RCC 7860 (cell line): ENCODE measurements around the gene SLC6A18.

Source experiments
- DNase-seq: peaks from one replicate; pipeline ENCODE4 v3.0.0-alpha.2; 2015; ENCODE audit warnings: low spot score
- FAIRE-seq: peaks from 2 replicates; lab custom pipeline; 2012; peaks lifted over from hg19 to GRCh38; lab: Jason Lieb, UNC

SLC6A18 gene

DNA sequence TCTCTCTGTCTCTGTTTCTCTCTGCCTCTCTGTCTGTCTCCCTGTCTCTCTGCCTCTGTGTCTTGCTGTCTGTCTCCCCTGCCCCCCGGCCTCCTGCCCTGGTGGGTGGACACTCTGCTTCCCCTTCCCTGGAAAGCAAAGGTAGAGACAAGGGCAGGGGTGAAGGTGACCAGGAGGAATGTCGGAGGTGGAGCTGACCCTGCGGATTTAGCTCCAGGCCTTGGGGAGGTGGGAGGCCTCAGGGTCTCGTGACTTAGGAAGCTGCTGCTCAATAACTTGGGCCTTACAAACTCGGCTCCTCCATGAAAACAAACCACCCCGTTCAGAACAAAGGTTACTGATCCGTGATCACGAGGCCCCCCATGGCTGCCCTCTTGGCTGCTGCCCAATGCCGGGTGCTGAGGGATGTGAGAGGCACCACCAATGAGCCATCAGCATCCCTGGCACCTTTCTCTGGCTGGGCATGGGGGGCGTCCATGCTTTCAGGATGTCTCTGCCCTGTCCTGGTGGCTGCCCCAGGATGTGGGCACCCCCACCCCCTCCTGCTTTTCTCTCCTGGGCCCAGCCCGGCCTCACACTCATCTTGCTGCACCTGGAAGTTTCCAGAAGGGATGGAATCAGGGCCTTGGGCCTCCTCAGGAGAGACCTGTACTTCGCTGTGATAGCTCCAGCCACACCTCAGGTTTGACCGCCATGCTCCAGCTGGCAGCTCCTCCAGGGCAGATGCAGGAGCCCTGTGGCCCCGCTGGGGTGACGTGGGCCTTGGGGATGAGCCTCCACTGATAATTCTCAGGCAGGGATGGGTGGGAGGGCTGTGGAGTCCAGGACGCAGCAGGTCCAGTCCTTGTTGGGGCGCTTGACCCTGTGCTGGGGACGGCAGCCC is 38.6 kb upstream of the SLC6A18 start:
- DNase-seq, result no peak
- no peak for FAIRE-seq

DNA sequence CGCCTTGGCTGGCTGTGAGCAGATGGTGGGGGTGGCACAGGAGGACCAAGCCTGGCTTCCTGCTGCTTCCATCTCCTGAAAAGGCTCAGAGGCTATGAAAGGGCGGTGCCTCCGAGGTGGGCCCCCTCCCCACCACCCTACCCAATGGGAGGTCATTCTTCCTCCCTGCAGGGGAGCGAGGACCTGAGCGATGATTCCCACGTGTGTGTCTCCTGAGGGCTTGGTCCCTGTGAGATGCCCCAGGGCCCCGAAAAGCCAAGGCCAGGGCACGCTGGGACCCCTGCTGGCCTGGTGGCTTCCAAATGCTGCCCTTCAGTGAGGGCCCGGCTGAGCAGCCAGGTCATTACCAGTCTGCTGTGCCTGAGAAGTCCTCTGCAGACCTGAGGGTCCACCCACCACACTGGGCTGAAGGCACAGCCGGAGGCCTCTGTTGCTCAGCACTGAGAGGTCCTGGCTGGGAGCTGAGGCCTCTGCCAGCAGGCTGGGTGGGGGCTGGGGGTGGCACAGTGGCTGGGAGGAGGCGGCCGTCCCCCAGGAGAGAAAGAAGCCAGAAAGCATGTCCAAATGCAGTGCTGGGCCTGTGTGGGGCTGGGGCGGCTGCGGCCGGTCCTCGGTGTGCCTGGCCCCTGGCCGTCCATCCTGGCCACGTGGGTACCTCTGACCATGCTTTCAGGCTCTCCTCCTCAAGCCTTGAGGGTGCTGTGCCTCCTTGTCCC is 37.8 kb upstream of the SLC6A18 start:
- DNase-seq, result no peak
- no peak for FAIRE-seq

DNA sequence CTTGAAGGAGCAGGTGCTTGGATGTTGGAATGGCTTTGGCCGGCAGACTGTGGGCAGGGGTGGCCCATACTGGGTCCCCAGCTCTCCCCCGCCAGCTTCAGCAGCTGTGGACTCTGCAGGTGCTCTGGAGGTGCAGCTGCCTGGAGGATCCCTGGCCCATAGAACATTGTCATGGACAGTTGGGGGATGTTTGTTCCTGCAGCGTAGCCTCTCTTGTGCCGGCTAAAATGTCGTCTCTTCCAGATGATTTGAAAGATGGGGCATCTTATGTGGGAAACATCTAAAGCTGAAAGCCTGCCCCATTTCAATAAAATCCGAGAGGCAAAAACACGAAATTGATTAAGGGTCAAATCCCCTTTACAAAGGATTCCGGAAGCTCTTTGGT is 37.2 kb upstream of the SLC6A18 start:
- FAIRE-seq (no peak), DNase-seq (no peak)

DNA sequence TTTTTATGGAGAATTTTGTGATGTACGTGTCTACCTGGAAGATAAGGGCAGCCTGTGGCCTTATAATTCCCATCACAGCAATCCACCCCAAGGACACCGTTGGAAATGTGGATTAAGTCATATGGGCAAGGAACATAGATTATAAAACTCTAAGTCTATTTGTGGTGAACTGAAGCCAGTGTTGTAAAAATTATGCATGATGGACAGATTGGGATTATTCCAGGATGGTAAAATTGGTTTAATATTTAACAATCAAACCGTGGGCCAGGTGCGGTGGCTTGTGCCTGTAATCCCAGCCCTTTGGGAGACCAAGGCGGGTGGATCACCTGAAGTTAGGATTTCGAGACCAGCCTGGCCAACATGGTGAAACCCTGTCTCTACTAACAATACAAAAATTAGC is 36.7 kb upstream of the SLC6A18 start:
- no peak for DNase-seq
- FAIRE-seq, result no peak

DNA sequence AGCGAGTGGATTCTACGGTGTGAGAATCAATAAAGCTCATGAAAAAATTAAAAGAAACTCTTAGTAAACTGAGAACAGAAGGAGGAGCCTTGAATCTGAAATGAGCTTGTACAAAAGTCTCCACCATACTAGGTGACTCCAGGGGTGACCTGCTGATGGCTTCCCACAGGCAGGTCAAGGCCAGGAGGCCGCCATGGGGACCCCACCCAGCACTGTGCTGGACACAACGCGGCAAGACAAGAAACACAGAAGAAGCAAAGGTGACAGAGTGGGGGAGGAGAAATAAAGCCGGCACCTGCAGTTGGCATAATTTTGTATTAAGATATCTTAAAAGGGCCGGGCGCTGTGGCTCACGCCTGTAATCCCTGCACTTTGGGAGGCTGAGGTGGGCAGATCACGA is 35.9 kb upstream of the SLC6A18 start:
- FAIRE-seq (no peak), DNase-seq (no peak)

DNA sequence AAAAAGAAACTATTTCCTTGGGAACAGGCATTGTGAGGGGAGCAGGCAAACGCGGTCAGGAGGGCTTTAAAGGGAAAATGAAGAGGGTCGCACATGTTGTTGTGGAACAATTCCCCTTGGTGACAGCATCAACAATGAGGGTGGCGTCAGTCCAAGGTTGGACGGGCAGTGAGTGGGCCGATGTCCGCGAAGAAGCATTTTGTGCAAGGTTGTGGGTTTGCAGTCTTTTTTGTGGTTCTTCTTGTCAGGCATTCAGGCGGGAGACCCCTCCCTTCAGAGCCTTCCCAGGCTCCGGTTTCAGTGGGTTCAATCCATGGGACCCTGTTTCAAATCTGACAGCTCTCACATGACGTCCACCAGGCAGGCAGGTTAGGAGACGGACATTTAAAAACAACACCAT is 34.9 kb upstream of the SLC6A18 start:
- no peak for DNase-seq

DNA sequence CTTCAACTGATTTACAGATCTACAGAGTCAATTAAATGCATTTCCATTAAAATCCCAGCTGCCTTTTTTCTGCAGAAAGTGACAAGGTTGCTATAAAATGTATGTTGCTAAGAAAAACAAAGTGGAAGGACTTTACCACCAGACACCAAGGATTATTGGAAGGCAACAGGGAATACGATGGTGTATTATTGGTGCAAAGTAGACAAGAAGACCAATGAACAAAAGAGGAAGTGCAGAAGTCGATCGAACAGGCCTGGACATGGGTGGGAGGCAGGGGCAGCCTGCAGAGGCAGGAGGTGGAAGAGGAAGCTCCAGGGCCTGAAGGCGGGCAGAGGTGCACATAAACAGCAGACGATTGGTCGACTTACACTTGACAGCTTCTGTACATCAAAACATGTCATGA is 34.3 kb upstream of the SLC6A18 start:
- DNase-seq (no peak), FAIRE-seq (no peak)

More for the DNA sequence above, 34.9 kb upstream of the SLC6A18 start:
- no peak for FAIRE-seq

DNA sequence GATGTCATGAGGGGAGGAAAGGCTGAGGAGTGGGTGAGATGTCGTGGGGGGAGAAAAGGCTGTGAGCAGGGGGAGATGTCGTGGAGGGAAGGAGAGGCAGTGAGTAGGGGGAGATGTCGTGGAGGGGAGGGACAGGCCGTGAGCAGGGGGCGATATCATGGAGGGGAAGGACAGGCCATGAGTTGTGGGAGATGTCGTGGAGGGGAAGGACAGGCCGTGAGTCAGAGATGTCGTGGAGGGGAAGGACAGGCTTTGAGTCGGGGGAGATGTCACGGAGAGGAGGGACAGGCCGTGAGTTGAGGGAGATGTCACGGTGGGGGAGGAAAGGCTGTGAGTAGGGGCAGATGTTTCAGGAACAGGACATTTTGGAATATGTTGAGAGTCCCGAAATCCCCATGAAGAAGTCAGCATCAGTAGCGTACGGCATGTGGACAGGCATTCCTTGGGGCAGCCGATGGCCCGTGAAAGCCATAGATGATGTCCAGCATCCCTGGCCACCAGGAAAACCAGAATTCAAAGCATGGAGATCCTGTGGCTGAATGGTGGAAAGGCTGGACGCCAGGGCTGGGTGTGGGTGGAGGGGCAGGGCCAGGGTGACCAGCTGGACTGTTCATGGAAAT is 32.1 kb upstream of the SLC6A18 start:
- FAIRE-seq, result no peak

DNA sequence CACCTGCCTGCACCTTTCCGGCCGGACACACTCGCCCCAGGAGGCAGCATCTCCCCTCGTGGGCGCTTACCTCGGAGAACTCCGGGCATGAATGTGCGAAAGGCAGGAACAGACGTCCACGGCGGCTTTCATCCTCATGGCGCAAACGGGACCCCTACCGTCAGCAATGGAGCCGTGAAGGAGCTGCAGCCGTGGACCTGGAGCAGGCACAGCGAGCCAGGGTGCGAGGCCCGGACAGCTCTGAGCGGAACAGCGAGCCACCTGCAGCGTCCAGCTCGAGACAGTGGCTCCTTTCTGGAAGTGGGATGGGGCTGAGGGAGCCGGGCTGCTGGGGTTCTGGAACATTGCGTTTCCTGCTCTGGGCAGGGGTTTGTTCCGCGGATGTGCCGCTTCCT is 31.6 kb upstream of the SLC6A18 start:
- no peak for DNase-seq
- no peak for FAIRE-seq

More for the DNA sequence above, 32.1 kb upstream of the SLC6A18 start:
- no peak for DNase-seq

DNA sequence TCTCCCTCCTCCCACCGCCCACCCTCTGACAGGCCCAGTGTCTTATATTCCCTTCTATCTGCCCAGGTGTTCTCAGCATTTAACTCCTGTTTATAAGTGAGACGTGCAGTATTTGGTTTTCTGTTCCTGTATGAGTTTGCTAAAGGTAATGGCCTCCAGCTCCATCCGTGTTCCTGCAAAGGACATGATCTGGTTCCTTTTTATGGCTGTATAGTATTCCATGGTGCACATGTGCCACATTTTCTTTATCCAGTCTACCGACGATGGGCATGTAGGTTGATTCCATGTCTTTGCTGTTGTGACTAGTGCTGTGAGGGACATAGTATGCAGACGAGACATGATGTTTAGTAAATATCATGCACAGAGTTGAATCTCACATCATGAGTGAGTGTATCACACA is 30.8 kb upstream of the SLC6A18 start:
- FAIRE-seq (no peak), DNase-seq (no peak)

DNA sequence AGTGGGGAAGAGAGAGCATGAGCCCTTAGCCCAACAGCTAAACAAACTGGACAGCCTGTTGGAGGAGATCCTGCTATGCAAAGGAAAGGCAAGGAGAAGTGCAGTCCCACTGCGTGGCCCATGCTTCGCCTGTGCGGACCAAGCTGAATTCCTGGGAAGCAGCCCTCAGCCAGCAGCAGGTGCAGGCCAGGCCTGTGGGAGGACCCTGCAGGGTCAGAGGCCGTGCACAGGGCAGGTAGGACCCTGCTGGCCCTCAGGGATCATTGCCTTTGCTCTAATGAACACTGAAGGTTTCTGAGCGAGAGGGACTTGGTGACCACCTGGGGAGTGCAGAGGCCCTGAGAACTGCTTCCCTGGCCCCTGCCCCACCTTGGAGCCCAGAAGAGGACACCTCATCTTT is 29.7 kb upstream of the SLC6A18 start:
- no peak for DNase-seq
- no peak for FAIRE-seq

DNA sequence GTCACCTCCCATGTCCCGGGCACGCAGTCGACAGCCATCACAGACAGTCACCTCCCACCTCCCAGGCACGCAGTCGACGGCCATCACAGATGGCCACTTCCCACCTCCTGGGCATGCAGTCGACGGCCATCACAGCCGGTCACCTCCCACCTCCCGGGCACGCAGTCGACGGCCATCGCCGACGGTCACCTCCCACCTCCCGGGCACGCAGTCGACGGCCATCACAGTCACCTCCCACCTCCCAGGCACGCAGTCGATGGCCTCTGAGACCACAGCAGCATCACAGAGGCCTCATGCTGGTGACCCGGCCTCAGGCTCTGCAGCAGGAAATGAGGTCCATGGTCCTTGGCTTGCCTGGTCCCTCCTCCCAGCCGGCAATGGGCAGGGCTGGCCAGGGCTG is 29.3 kb upstream of the SLC6A18 start:
- no peak for DNase-seq
- no peak for FAIRE-seq

DNA sequence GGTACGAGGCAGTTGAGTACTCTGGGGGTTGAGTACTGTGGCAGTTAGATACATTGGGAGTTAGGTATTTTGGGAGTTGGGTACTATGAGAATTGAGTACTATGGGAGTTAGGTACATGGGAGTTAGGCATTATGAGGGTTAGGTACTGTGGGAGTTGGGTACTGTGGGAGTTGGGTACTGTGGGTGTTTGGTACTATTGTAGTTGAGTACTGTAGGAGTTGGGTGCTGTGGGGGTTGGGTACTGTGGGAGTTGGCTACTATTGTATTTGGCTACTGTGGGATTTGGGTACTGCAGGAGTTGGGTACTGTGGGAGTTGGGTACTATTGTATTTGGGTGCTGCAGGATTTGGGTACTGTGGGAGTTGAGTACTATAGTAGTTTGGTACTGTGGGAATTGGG is 28.6 kb upstream of the SLC6A18 start:
- FAIRE-seq, result no peak

DNA sequence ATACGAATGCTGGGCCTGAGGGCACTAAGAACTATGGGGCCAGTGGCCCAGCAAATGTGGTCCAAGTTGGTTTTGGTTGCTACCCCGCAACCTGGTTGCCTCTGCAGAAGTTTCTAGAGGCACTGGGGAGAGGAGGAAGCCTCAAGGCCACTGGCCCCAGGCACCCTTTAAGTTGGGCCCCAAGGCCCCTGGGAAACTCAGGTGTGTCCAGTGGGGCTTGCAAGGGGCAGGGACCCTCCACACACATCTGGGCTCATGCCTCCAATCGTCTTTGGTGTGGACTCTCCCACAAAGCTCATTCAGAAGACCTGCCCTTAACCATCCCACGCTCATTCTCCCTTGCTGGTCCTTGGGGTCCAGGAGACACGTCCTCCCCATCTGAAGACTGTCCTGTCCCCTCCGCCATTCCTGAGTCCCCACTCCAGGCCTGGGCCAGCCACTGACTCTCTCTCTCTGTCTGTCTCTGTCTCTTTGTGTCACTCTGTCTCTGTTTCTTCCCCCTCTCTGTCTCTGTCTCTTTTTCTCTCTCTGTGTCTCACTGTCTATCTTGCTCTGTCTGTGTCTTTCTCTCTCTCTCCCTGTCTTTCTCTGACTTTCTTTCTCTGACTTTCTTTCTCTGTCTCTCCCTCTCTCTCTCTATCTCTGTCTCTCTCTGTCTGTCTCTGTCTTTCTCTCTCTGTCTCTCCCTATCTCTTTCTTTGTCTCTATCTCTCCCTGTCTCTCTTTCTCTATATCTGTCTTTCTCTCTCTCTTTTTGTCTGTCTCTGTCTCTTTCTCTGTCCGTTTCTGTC is 27.1 kb upstream of the SLC6A18 start:
- FAIRE-seq, result no peak
- DNase-seq, result no peak

More for the DNA sequence above, 28.6 kb upstream of the SLC6A18 start:
- no peak for DNase-seq

DNA sequence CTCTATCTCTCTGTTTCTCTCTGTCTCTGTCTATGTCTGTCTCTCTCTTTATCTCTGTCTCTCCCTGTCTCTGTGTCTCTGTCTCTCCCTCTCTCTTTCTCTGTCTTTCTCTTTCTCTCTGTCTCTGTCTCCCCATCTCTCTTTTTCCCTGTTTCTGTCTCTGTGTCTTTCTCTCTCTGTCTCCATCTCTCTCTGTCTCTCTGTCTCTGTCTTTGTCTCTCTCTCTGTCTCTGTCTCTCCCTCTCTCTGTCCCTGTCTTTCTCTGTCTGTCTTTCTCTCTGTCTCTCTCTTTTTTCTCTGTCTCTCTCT is 25.9 kb upstream of the SLC6A18 start:
- no peak for FAIRE-seq
- DNase-seq, result no peak

DNA sequence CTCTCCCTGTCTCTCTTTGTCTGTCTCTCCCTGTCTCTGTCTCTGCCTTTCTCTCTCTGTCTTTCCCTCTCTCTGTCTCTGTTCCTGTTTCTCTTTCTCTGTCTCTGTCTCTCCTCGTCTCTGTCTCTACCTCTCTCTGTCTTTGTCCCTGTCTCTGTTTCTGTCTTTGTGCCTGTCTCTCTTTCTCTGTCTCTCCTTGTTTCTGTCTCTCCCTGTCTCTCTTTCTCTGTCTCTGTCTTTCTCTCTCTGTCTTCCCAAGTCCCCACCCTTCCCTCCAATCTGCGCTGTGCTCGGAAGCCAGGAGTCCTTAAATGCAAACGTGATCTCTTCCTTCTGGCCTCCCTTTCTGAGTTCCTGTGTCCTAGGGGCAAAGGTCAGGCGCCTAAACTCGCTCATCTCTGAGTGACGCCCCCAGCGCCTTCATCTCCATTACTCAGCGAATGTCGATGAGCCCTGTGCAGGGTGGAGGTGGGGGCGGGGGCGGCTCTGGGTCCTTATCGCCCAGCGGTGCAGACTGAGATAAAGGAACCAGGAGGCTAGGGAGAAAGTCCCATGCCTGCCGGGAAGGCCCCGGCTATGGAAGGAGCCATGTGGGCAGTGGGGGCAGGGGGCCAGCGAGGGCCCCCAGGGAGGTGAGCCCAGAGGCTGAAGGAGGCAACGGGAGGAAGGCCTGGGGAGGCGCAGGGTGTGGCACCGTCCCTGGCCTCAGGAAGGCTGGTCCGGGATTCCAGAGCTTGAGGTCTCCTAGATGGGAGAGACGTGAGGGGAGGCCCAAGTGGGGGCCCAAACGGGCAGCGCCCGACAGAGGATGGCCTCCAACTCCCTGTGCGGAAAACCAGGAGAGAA is 25.3 kb upstream of the SLC6A18 start:
- FAIRE-seq, result no peak
- DNase-seq, result no peak

DNA sequence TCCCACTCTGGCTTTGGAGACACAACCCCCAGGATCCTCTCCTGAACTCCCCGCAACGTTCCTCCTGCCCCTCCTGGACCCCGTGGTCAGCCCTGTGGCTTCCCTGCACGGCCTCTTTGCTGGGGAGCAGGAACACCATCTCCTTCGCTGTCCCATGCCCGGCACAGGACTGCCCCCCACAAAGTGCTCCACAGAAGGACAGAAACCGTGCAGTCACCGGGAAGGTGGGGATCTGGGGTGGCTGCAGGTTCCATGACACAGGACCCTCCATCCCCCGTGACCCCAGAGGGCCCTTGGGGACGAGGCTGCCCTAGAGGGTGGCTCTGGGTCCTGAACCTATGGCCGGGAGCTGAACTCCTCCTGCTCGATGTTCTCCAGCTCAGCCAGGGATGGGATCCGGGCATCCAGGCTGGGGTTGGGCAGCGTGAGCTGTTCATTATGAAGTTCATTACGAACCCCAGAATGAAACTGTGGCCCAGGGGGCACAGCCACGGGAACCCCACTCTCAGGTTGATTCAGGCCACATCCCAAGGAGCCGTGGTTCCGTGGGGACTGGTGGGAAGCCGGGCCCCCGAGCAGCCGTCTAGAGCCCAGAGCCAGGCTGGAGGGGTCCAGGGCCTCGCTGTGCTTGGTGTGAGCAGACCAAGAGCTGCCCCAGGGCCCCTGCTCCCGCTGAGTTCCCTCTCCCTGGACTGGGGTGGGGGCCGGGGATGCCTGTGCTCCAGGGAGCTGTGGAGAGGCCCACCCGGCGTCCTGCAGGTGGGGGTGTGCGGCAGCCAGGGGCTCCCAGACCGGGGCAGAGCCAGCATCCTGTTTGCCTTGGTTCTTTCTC is 24.5 kb upstream of the SLC6A18 start:
- no peak for FAIRE-seq
- no peak for DNase-seq

DNA sequence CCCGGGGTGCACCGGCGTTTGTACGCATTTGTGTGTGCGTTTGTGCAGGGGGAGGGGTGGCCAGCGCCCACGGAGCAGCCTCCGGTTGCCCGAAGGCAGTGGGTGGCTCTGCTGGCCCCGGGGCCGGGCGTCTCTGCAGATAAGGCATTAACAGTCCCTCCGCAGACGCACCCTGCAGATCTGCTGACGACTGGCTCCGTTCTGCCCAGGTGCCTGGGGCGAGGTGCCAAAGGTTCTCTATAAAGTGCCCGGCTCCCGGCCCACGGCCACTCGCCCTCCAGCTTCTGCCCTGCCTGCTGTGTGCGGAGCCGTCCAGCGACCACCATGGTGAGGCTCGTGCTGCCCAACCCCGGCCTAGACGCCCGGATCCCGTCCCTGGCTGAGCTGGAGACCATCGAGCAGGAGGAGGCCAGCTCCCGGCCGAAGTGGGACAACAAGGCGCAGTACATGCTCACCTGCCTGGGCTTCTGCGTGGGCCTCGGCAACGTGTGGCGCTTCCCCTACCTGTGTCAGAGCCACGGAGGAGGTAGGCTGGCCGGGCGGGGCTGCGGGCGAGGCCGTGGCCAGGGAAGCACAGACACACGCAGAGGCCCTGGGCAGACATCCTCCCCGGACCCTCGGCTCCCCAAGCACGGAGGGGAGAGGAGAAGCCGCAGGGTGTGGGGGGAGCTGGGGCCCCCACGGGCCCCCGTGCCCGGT is 23.7 kb upstream of the SLC6A18 start, which contains the start of gene SLC6A19:
TSS of gene SLC6A19 (plus strand) at position 269 of the 699 bp plus-strand sequence. CDS start at position 325, 56 bp downstream.
- no peak for DNase-seq

More for the DNA sequence above, 23.7 kb upstream of the SLC6A18 start, which contains the start of gene SLC6A19:
- FAIRE-seq, result no peak
